ENCODE measurements around the gene EPHA7.

GRCh38 chr6:93413190-93413589 is 6.2 kb downstream of the EPHA7 start:
- TF ChIP-seq POLR2A (IDR thresholded peaks at IDR 0.05), result no peak
- TF ChIP-seq, protein P1, sequence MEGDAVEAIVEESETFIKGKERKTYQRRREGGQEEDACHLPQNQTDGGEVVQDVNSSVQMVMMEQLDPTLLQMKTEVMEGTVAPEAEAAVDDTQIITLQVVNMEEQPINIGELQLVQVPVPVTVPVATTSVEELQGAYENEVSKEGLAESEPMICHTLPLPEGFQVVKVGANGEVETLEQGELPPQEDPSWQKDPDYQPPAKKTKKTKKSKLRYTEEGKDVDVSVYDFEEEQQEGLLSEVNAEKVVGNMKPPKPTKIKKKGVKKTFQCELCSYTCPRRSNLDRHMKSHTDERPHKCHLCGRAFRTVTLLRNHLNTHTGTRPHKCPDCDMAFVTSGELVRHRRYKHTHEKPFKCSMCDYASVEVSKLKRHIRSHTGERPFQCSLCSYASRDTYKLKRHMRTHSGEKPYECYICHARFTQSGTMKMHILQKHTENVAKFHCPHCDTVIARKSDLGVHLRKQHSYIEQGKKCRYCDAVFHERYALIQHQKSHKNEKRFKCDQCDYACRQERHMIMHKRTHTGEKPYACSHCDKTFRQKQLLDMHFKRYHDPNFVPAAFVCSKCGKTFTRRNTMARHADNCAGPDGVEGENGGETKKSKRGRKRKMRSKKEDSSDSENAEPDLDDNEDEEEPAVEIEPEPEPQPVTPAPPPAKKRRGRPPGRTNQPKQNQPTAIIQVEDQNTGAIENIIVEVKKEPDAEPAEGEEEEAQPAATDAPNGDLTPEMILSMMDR (IDR thresholded peaks at IDR 0.05), result no peak
